GM19463 (cell line): ENCODE results near the gene PRSS57.
"Not testable (repeated sequence)": the region's sequence is repeated elsewhere in the genome, so short reads cannot be mapped to it uniquely, and the experiment has no call there.

Experiments
- ATAC-seq: cut with Tn5 transposase; IDR thresholded peaks from one replicate; pipeline ENCODE4 v1.9.1; 2021; ENCODE audit warnings: mild to moderate bottlenecking, moderate library complexity; ENCODE audit not compliant: unreplicated experiment

Gene PRSS57

GRCh38 chr19:695352-695949 lies at the start of gene PRSS57:
Gene PRSS57 (minus strand): TSS chr19:695452. CDS start chr19:695430, 22 bp downstream.
- no peak for ATAC-seq

- no peak for ATAC-seq
Observed at GRCh38 chr19:743168-743687, 48.0 kb upstream of the PRSS57 start.

DNA sequence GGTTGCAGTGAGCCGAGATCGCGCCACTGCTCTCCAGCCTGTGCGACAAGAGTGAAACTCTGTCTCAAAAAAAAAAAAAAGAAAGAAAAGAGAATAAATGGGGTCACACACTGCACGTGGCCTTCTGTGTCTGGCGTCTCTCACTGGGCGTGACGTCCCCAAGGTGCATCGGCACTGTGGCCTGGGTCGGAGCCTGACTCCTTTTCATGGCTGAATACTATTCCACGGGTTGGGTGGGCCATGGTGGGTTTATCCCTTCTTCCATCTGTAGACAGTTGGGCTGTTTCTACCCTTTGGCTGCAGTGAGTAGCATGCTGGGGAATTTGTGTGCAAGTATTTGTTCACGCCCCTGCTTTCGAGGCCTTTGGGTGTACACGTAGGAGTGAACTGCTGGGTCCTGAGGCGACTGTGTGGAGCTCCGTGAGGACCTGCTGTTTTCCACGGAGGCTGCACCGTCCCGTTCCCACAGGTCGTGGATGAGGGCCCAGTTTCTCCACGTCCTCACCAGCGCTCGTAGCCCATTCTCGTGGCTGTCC lies 47.4 kb upstream of the PRSS57 start:
- ATAC-seq, result no peak

- ATAC-seq, result no peak
Observed at GRCh38 chr19:741506-742131, 46.4 kb upstream of the PRSS57 start.

- ATAC-seq, result not testable (repeated sequence)
Observed at GRCh38 chr19:740816-741505, 45.7 kb upstream of the PRSS57 start.

DNA sequence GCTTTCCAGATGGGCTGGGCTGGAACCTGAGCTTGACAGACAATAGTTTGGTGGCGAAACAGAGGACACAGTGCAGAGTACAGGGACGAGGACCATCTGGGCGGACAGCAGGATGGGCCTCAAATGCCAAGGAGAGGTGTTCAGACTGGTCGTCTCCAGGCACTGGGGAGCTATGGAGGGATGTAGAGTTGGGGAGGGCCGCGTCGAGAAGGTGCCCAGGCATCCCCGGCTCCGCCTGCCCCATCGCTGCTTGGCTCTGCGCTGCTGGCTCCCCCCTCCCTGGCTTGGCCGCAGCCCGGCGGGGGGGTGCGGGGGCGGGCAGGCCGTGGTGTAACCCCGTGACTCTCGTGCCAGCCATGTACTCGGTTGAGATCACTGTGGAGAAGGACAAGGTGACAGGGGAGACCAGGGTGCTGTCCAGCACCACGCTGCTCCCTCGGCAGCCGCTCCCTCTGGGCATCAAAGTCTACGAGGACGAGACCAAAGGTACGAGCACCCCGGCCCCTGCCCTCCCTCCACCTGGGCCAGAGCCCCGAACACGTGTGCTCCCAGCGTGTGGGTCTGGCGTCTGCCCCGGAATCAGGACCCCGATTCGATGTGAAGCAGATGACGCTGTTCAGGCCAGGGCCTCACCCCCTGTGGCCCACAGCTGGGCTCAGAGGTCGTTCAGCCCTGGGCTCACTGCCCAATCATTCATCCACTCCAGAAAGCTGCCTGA lies 44.9 kb upstream of the PRSS57 start:
- ATAC-seq, result no peak

DNA sequence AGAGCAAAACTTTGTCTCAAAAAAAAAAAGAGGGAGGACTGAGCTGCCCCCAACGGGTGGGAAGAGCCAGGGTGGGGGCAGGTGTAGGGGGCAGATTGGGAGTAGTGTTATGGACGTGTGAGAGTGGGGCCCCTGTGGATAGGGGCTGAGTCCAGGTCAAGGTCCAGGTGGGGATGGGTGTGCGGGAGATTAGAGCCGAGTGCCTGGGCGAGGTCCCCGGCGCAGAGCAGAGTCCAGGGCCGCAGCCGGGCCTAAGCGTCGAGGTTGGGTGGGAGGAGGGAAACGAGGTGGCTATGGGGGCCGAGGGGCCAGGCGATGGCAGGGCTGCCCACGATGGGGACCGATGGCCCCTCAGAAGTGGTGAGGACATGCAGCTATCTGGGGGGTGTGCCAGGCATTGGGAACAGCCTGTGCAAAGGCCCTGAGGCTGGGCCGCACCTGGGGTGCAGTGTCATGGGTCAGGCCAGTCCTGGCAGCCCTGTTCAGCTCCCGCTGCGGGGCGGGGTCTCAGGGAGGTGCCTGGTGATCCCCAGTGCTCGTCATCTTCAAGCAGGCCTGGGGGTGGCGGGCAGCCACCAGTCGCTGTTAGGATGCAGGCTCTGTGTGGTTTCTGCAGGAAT lies 43.4 kb upstream of the PRSS57 start:
- ATAC-seq, result no peak

DNA sequence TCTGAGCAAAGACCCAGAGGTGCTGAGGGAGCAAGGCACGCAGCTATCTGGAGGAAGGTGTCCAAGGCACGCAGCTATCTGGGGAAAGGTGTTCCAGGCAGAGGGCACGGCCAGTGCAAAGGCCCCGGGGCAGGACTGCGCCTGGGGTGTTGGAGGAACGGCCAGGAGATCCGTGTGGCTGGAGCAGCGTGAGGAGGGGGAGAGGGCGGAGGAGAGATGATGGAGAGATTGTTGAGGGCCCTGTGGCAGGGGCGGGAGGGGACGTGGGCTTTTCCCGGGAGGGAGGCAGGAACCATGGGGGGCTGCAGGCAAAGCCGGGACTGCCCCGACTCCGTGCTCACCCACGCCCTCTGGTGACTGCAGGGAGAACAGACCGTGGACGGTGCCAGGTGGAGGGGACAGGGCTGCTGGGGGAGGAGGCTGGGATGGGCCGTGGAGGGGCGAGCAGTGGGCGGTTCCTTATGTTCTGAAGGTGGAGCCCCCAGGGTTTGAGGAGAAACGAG lies 42.4 kb upstream of the PRSS57 start:
- no peak for ATAC-seq

GRCh38 chr19:736125-736524 lies 40.9 kb upstream of the PRSS57 start:
- ATAC-seq, result no peak

GRCh38 chr19:734716-735115 lies 39.5 kb upstream of the PRSS57 start:
- no peak for ATAC-seq

GRCh38 chr19:732148-733069 lies 37.2 kb upstream of the PRSS57 start:
- no peak for ATAC-seq

- no peak for ATAC-seq
Observed at GRCh38 chr19:731000-731399, 35.7 kb upstream of the PRSS57 start.

DNA sequence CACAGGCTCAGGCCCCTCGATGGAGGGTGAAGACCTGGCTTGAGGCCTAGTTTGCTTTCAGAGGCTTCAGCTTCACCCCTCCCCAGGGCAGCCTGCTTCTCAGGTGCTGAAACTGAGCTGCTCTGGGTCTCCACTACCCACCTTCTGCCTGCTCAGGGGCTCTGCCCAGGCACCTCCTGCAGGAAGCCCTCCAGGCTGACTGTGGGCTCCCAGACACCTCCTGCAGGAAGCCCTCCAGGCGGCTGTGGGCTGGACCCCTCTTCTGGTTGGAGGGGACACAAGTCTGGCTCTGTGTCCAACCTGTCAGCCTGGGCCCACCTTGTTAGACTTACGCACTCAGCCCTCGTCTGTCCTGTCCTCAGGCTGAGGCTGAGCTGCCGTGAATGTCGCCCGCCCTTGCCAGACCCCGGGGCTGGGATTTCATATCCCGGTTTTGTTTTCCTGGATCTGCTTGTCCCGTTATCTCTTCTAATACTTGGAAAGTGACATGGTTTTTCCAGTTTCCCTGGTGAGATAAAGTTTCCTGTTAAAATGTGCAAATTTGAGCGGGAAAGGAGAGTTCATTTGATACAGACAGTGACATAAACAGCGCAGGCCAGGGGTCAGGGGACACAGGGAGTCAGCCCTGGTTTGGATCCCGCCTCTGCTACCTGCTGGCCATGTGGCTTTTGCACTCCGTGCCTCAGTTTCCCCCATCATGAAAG lies 34.9 kb upstream of the PRSS57 start:
- ATAC-seq, result no peak

- not testable (repeated sequence) for ATAC-seq
Observed at GRCh38 chr19:729564-729963, 34.3 kb upstream of the PRSS57 start.

- ATAC-seq, result no peak
Observed at GRCh38 chr19:728011-728410, 32.8 kb upstream of the PRSS57 start.

- ATAC-seq, result no peak
Observed at GRCh38 chr19:726993-727956, 32.0 kb upstream of the PRSS57 start.

DNA sequence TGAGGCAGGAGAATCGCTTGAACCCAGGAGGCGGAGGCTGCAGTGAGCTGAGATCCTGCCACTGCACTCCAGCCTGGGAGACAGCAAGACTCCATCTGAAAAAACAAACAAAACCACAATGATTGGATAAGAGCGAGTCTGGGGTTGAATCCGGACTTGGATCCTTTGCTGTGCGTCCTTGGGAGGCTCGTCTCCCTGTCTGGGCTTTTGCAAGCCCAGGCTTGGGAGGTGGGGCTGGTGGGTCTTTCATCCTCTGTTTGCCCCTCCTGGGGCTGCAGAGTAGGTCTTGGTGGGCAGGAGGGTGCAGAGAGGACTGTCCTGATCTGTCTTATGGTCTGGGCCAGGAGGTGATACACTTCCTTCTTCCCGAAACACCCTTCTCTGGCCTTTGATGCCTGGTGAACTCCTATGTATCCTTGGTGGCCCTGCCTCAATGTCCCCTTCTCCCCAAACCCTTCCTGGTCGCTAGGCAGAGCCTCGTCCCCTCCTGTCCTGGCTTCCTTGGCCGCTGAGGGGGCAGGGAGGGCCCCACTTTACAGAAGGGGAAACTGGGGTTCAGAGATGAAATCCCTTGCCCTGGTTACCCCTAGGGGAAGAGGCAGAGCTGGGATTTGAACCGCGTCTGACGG lies 30.3 kb upstream of the PRSS57 start:
- ATAC-seq, result no peak
